Panc1 (cell line): ENCODE measurements around the gene FBXL2. TPM values are rescaled to one million over a fixed set of nuclear protein-coding genes. Genes with fewer than 3 reads are reported as not detected.

Experiments used
- ATAC-seq: fragments of 200-7000 bp; cut with Tn5 transposase; 2 replicates; pipeline ENCODE4 v1.9.1; 2020; ENCODE audit warnings: mild to moderate bottlenecking, moderate library complexity
- BruUV-seq: library from RNA; stranded (reverse); fragments of 400-500 nt; replicated peaks from 2 replicates; lab custom pipeline; 2021; lab: Mats Ljungman, UMichigan
- CTCF ChIA-PET: fragments of 300-600 bp; sonication (Branson Sonifier 250); formaldehyde crosslinking; loops from one replicate; lab custom pipeline; 2022; ENCODE audit warnings: antibody characterized with exemption; lab: Charles Lee
- POLR2A ChIA-PET: fragments of 300-600 bp; sonication (Branson Sonifier 250); formaldehyde crosslinking; loops from one replicate; lab custom pipeline; 2022; ENCODE audit warnings: antibody characterized with exemption; lab: Charles Lee
- DNase-seq: peaks from one replicate; pipeline ENCODE4 v3.0.0-alpha.2; 2010; ENCODE audit warnings: low read depth, low spot score
- H3K27ac ChIP-seq: 2 replicates; pipeline ENCODE4 v1.5.1; 2011; ENCODE audit warnings: mild to moderate bottlenecking, low read length, inconsistent platforms
- H3K27me3 ChIP-seq: fragments of 200-500 bp; sonication (Bioruptor generic); 2 replicates; pipeline ENCODE4 v1.6.0; 2014; ENCODE audit warnings: low read length, inconsistent platforms; ENCODE audit not compliant: control insufficient read depth, insufficient read depth
- H3K36me3 ChIP-seq: fragments of 200-500 bp; sonication (Bioruptor generic); 2 replicates; pipeline ENCODE4 v1.5.1; 2014; ENCODE audit warnings: inconsistent platforms, mild to moderate bottlenecking, low read length, moderate library complexity; ENCODE audit not compliant: control insufficient read depth, insufficient read depth
- H3K4me1 ChIP-seq: 2 replicates; pipeline ENCODE4 v1.5.1; 2011; ENCODE audit warnings: inconsistent platforms, mild to moderate bottlenecking, low read length, moderate library complexity; ENCODE audit not compliant: control insufficient read depth, insufficient read depth
- H3K4me3 ChIP-seq, 2 experiments: 2 replicates each; pipeline ENCODE4 v1.5.1; 2011 to 2012; ENCODE audit warnings: low read depth in 2 of 2, low read length in 2 of 2, mild to moderate bottlenecking in 2 of 2, inconsistent platforms in 1 of 2, moderate library complexity in 1 of 2
- H3K9me3 ChIP-seq: fragments of 200-500 bp; sonication (Bioruptor generic); 2 replicates; pipeline ENCODE4 v1.5.1; 2014; ENCODE audit warnings: low read depth, mild to moderate bottlenecking, inconsistent platforms, low read length, moderate library complexity; ENCODE audit not compliant: control insufficient read depth, insufficient read depth
- CTCF ChIP-seq: fragments of 450-650 bp; IDR thresholded peaks from 2 replicates; pipeline ENCODE4 v1.5.1; 2017; ENCODE audit warnings: mild to moderate bottlenecking
- POLR2AphosphoS5 ChIP-seq: IDR thresholded peaks from 2 replicates; pipeline ENCODE4 v1.6.1; 2012; ENCODE audit warnings: mild to moderate bottlenecking, low read depth, low read length, moderate library complexity
- REST ChIP-seq, 2 experiments: IDR thresholded peaks; 2 replicates each; pipeline ENCODE4 v1.6.1; 2011 to 2012; ENCODE audit warnings: low read depth in 2 of 2, control low read depth in 1 of 2, low read length in 1 of 2, mild to moderate bottlenecking in 1 of 2, moderate library complexity in 1 of 2; ENCODE audit not compliant: insufficient read depth in 1 of 2
- SIN3A ChIP-seq: IDR thresholded peaks from 2 replicates; pipeline ENCODE4 v1.6.1; 2012; ENCODE audit warnings: low read depth, mild to moderate bottlenecking, low read length, moderate library complexity, borderline replicate concordance; ENCODE audit not compliant: insufficient read depth
- TCF7L2 ChIP-seq: IDR thresholded peaks from 2 replicates; pipeline ENCODE4 v1.6.1; 2011; ENCODE audit warnings: mild to moderate bottlenecking, low read depth, low read length, inconsistent platforms
- in situ Hi-C: cut with HindIII; loops from 2 replicates; pipeline ENCODE4 v1.10.0; 2016; ENCODE audit warnings: low sequenced_read_pairs, low pct_unique_long_range_greater_than_20kb
- intact Hi-C: fragments of 100-400 bp; cut with micrococcal nuclease; formaldehyde crosslinking; loops from one replicate; pipeline ENCODE4 v1.10.0; 2022; ENCODE audit not compliant: unreplicated experiment
- total RNA-seq: library from RNA; stranded (reverse); gene quantifications from one replicate; pipeline ENCODE4 v1.2.1, GENCODE V29; 2021; ENCODE audit not compliant: unreplicated experiment

Gene FBXL2
- total RNA-seq, 1 experiment from 2014 or later = 12.3 TPM

GRCh38 chr3:33398410-33398809 lies 121.2 kb downstream of the FBXL2 start:
- no peak for DNase-seq
- POLR2A ChIA-PET = interaction anchor here (0.6 kb wide), 1 partner anchor 363 kb away, joined by 14 read pairs; no protein-coding TSS in a partner anchor
- no peak for ATAC-seq
- Histone ChIP-seq H3K4me3 (no peak overlapping the region), H3K9me3 (no peaks in the 10 kb centered on the region), H3K36me3 (peaks cover 35% of the 10 kb centered on the region), H3K27ac (no peak overlapping the region), H3K4me1 (peaks cover 2% of the 10 kb centered on the region; the same call in 1 of the 2 replicates), H3K27me3 (no peaks in the 10 kb centered on the region)
- no peak for TF ChIP-seq CTCF
- TF ChIP-seq SIN3A = no peak
- no peak for TF ChIP-seq REST (IDR thresholded peaks at IDR 0.05; ENCODE audit: insufficient read depth in 1 of 2, low read depth in 2 of 2, low read length in 1 of 2)
- TF ChIP-seq TCF7L2 = no peak
- no peak for TF ChIP-seq POLR2AphosphoS5
- no TSS peak for BruUV-seq
- intact Hi-C loops = no loop called here
- CTCF ChIA-PET = no interaction called here
- in situ Hi-C loops = no loop called here

GRCh38 chr3:33401781-33402180 lies 124.5 kb downstream of the FBXL2 start:
- ChIA-PET POLR2A (no interaction called here), CTCF (no interaction called here)
- no peak for TF ChIP-seq REST (IDR thresholded peaks at IDR 0.05; ENCODE audit: insufficient read depth in 1 of 2, low read depth in 2 of 2, low read length in 1 of 2)
- no peak for TF ChIP-seq TCF7L2
- TF ChIP-seq SIN3A = no peak
- no peak for TF ChIP-seq CTCF
- TF ChIP-seq POLR2AphosphoS5 = no peak
- no peak overlapping the region for H3K4me3 ChIP-seq
- H3K36me3 ChIP-seq = peaks cover 28% of the 10 kb centered on the region
- H3K4me1 ChIP-seq = no peaks in the 10 kb centered on the region
- H3K27me3 ChIP-seq = no peaks in the 10 kb centered on the region
- in situ Hi-C loops = no loop called here
- intact Hi-C loops = no loop called here
- no peaks in the 10 kb centered on the region for H3K9me3 ChIP-seq
- H3K27ac ChIP-seq = no peak overlapping the region
- ATAC-seq (no peak), DNase-seq (no peak)
- BruUV-seq = no TSS peak
